ENCODE results near the gene TNFRSF8. TPM values are rescaled to one million over a fixed set of nuclear protein-coding genes. Genes with fewer than 3 reads are reported as not detected.

TNFRSF8 gene
- total RNA-seq, 2 experiments from 2014 or later, result 1.5 to 1.8 TPM

GRCh38 chr1:12165342-12165741, 102.2 kb downstream of the TNFRSF8 start:
- H3K36me3 Mint-ChIP-seq (ENCODE audit: low read depth), result peaks cover 27% of the 10 kb centered on the region
- H3K9me3 Mint-ChIP-seq, result no peaks in the 10 kb centered on the region
- no peak overlapping the region for H3K27ac Mint-ChIP-seq
- TF ChIP-seq CTCF (IDR thresholded peaks at IDR 0.05), result no peak
- H3K4me1 Mint-ChIP-seq (ENCODE audit: low read depth), result peaks cover 68% of the 10 kb centered on the region
- no peak for ATAC-seq
- intact Hi-C loops (cut with micrococcal nuclease), result no loop called here
- no peaks in the 10 kb centered on the region for H3K27me3 Mint-ChIP-seq
- no peak for DNase-seq
- ChIA-PET CTCF (interaction anchor here (0.7 to 3.3 kb wide), 6 partner anchors 10 to 45 kb away, joined by 3 to 15 read pairs (median 3); no protein-coding TSS in a partner anchor), POLR2A (interaction anchor here (0.7 to 5.8 kb wide), 8 partner anchors 8 to 41 kb away, joined by 3 to 57 read pairs (median 4); no protein-coding TSS in a partner anchor)
- no peak overlapping the region for H3K4me3 Mint-ChIP-seq

- DNase-seq (peak; percentile 75), ATAC-seq (peak; percentile 60)
- intact Hi-C loops (cut with micrococcal nuclease), result no loop called here
- ChIA-PET POLR2A (interaction anchor here (0.6 to 5.8 kb wide), 11 partner anchors 10 to 257 kb away, joined by 3 to 57 read pairs (median 4); no protein-coding TSS in a partner anchor), CTCF (interaction anchor here (1.4 to 3.3 kb wide), 3 partner anchors 11 to 42 kb away, joined by 9 to 15 read pairs (median 9); no protein-coding TSS in a partner anchor)
- Mint-ChIP-seq H3K4me1 (ENCODE audit: low read depth) (peaks cover 64% of the 10 kb centered on the region), H3K36me3 (ENCODE audit: low read depth) (peaks cover 41% of the 10 kb centered on the region), H3K27ac (peak within 1 kb of the TSS; percentile 99), H3K4me3 (peak within 1 kb of the TSS; percentile 92), H3K27me3 (no peaks in the 10 kb centered on the region), H3K9me3 (peaks cover 4% of the 10 kb centered on the region)
- no peak for TF ChIP-seq CTCF (IDR thresholded peaks at IDR 0.05)
These were observed 103.9 kb downstream of the TNFRSF8 start, which contains the start of gene TNFRSF1B for GRCh38 chr1:12166834-12167492. Gene TNFRSF1B, plus strand, starts transcription at chr1:12166991. Its CDS starts 101 bp downstream, at chr1:12167092.

GRCh38 chr1:12167493-12168429, 104.7 kb downstream of the TNFRSF8 start:
- Mint-ChIP-seq H3K4me3 (peak overlapping the region; percentile 92), H3K36me3 (ENCODE audit: low read depth) (peaks cover 48% of the 10 kb centered on the region), H3K4me1 (ENCODE audit: low read depth) (peaks cover 64% of the 10 kb centered on the region), H3K27me3 (no peaks in the 10 kb centered on the region), H3K9me3 (peaks cover 4% of the 10 kb centered on the region), H3K27ac (peak overlapping the region; percentile 99)
- ChIA-PET CTCF (interaction anchor here (2.3 to 3.3 kb wide), 4 partner anchors 10 to 43 kb away, joined by 9 to 30 read pairs (median 12); no protein-coding TSS in a partner anchor), POLR2A (interaction anchor here (1.0 to 5.8 kb wide), 10 partner anchors 9 to 44 kb away, joined by 3 to 57 read pairs (median 5); no protein-coding TSS in a partner anchor)
- intact Hi-C loops (cut with micrococcal nuclease), result no loop called here
- peak; percentile 14 for ATAC-seq
- DNase-seq, result peak; percentile 52
- no peak for TF ChIP-seq CTCF (IDR thresholded peaks at IDR 0.05)

- H3K27me3 Mint-ChIP-seq, result no peaks in the 10 kb centered on the region
- peaks cover 64% of the 10 kb centered on the region for H3K4me1 Mint-ChIP-seq (ENCODE audit: low read depth)
- DNase-seq (no peak), ATAC-seq (no peak)
- TF ChIP-seq CTCF (IDR thresholded peaks at IDR 0.05), result no peak
- CTCF ChIA-PET, result interaction anchor here (0.7 to 3.1 kb wide), 3 partner anchors 9 to 44 kb away, joined by 3 to 30 read pairs (median 10); no protein-coding TSS in a partner anchor
- H3K4me3 Mint-ChIP-seq, result peak overlapping the region; percentile 92
- peak overlapping the region; percentile 99 for H3K27ac Mint-ChIP-seq
- H3K36me3 Mint-ChIP-seq (ENCODE audit: low read depth), result peaks cover 52% of the 10 kb centered on the region
- peaks cover 4% of the 10 kb centered on the region for H3K9me3 Mint-ChIP-seq
- POLR2A ChIA-PET, result interaction anchor here (1.0 to 5.8 kb wide), 8 partner anchors 9 to 261 kb away, joined by 3 to 57 read pairs (median 4); no protein-coding TSS in a partner anchor
- intact Hi-C loops (cut with micrococcal nuclease), result no loop called here
These were observed 105.5 kb downstream of the TNFRSF8 start for GRCh38 chr1:12168451-12169160.
